ENCODE data around the gene IGF2BP2.
"Not testable (repeated sequence)": the region's sequence is repeated elsewhere in the genome, so short reads cannot be mapped to it uniquely, and the experiment has no call there.

Gene IGF2BP2

GRCh38 chr3:185807445-185808068 is 17.3 kb downstream of the IGF2BP2 start:
- no peak for DNase-seq (ENCODE audit: low read depth in 2 of 2)

GRCh38 chr3:185798831-185799110 is 26.1 kb downstream of the IGF2BP2 start:
- DNase-seq (ENCODE audit: low read depth in 2 of 2), result not testable (repeated sequence)

GRCh38 chr3:185797993-185798830 is 26.6 kb downstream of the IGF2BP2 start:
- DNase-seq (ENCODE audit: low read depth in 2 of 2), result no peak

- DNase-seq (ENCODE audit: low read depth in 2 of 2), result no peak
Measured at GRCh38 chr3:185797108-185797881, 27.5 kb downstream of the IGF2BP2 start.

GRCh38 chr3:185796431-185797107 is 28.3 kb downstream of the IGF2BP2 start:
- no peak for DNase-seq (ENCODE audit: low read depth in 2 of 2)

GRCh38 chr3:185793381-185793780 is 31.5 kb downstream of the IGF2BP2 start:
- DNase-seq (ENCODE audit: low read depth in 2 of 2), result no peak

- no peak for DNase-seq (ENCODE audit: low read depth in 2 of 2)
Measured at GRCh38 chr3:185792955-185793354, 31.9 kb downstream of the IGF2BP2 start.

GRCh38 chr3:185789891-185790830 is 34.7 kb downstream of the IGF2BP2 start:
- DNase-seq (ENCODE audit: low read depth in 2 of 2), result no peak

GRCh38 chr3:185789134-185789533 is 35.7 kb downstream of the IGF2BP2 start:
- no peak for DNase-seq (ENCODE audit: low read depth in 2 of 2)

- no peak for DNase-seq (ENCODE audit: low read depth in 2 of 2)
Measured at GRCh38 chr3:185788292-185788691, 36.5 kb downstream of the IGF2BP2 start.

GRCh38 chr3:185786956-185787877 is 37.6 kb downstream of the IGF2BP2 start:
- no peak for DNase-seq (ENCODE audit: low read depth in 2 of 2)

GRCh38 chr3:185786258-185786657 is 38.6 kb downstream of the IGF2BP2 start:
- DNase-seq (ENCODE audit: low read depth in 2 of 2), result not testable (repeated sequence)

- DNase-seq (ENCODE audit: low read depth in 2 of 2), result no peak
Measured at GRCh38 chr3:185784317-185784716, 40.5 kb downstream of the IGF2BP2 start.

- DNase-seq (ENCODE audit: low read depth in 2 of 2), result no peak
Measured at GRCh38 chr3:185781759-185782158, 43.1 kb downstream of the IGF2BP2 start.

- no peak for DNase-seq (ENCODE audit: low read depth in 2 of 2)
Measured at GRCh38 chr3:185779461-185779860, 45.4 kb downstream of the IGF2BP2 start.

GRCh38 chr3:185778821-185779220 is 46.0 kb downstream of the IGF2BP2 start:
- no peak for DNase-seq (ENCODE audit: low read depth in 2 of 2)

- DNase-seq (ENCODE audit: low read depth in 2 of 2), result no peak
Measured at GRCh38 chr3:185778094-185778493, 46.7 kb downstream of the IGF2BP2 start.

- DNase-seq (ENCODE audit: low read depth in 2 of 2), result no peak
Measured at GRCh38 chr3:185770109-185770508, 54.7 kb downstream of the IGF2BP2 start.

- peak; percentile 7 to 17 for DNase-seq (ENCODE audit: low read depth in 2 of 2)
Measured at GRCh38 chr3:185768578-185768982, 56.3 kb downstream of the IGF2BP2 start.

All from stimulated activated CD4-positive, alpha-beta T cell treated with anti-CD3 and anti-CD28 coated beads, Interleukin-1b, Interleukin-23, amount 100 ng/mL, for 1 hour (primary cell).